Retina (tissue), 1 donor: ENCODE data around the gene FGFR2.

Experiments
- DNase-seq: peaks from one replicate; pipeline ENCODE4 v3.0.0-alpha.2; 2016

FGFR2 gene

GRCh38 chr10:121442086-121442935, 155.9 kb downstream of the FGFR2 start:
- DNase-seq = peak; percentile 49

GRCh38 chr10:121440461-121440860, 157.8 kb downstream of the FGFR2 start:
- DNase-seq = no peak

GRCh38 chr10:121438333-121438732, 159.9 kb downstream of the FGFR2 start:
- DNase-seq = no peak

- DNase-seq = peak; percentile 26
These were observed 160.6 kb downstream of the FGFR2 start for GRCh38 chr10:121437596-121437995.

DNA sequence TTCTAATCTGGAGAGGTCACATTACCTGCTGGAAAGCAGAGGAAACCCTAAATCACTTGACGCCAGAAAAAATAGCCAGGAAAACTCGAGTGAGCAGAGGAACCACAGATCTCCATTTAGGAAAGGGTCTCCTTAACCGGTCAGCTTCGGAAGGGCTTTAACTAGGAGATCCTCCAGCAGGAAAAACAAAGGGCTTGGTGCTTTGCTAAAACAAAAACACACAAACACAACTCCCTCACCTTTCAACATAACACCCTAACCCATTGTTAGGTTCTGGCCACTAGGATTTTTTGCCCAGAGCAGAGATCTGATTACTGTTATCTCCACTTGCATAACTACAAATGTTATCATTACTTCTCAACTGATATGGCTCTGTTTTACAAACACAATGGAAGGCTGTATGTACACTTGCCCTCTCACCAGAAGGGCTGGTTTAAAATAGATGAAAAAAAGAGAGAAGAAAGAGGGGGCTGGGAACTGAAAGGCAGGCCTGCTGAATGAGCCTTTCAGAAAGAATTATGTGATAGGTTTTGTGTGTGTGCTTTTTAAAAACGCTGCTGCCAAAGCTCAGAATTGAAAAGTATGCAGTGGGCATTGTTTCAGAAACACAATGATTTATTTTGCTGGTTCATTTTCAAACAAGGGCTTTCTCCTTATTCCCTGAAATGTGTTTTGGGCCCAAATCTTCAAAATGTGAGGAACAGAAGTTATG, 161.5 kb downstream of the FGFR2 start:
- peak; percentile 19 for DNase-seq

DNA sequence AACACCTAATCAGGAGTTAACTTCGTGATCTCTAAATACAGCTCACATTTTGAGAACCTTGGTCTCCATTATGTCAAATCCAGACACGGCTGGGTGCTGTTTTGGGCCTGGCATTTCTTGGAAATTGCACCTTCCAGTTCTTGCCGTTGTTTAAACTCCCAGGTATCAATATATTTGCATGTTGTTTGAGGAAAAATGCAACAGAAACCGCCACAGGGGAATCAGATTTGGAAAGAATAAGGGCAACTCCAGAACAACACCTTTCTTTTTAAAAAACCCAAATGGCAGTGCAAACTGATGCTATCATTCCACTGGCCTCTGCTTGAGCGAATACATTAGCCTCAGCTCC, 162.0 kb downstream of the FGFR2 start:
- DNase-seq = no peak

GRCh38 chr10:121435099-121435875, 163.0 kb downstream of the FGFR2 start:
- DNase-seq = peak; percentile 26

- no peak for DNase-seq
These were observed 164.3 kb downstream of the FGFR2 start for GRCh38 chr10:121433965-121434364.

- no peak for DNase-seq
These were observed 169.4 kb downstream of the FGFR2 start for GRCh38 chr10:121428867-121429266.
